ENCODE results near the gene SOX12.

SOX12 gene

GRCh38 chr20:298776-299391, 26.5 kb upstream of the SOX12 start:
- no peaks in the 10 kb centered on the region for H3K9me3 ChIP-seq
- no peaks in the 10 kb centered on the region for H3K27me3 ChIP-seq
- DNase-seq = no peak
- H3K4me3 ChIP-seq (ENCODE audit: low read depth, low read length) = peak overlapping the region; percentile 81
- no peak for TF ChIP-seq CTCF (IDR thresholded peaks at IDR 0.05; ENCODE audit: low read depth, low read length)
- no peaks in the 10 kb centered on the region for H3K4me1 ChIP-seq
- peaks cover 10% of the 10 kb centered on the region for H3K36me3 ChIP-seq

GRCh38 chr20:300345-300990, 24.9 kb upstream of the SOX12 start:
- no peaks in the 10 kb centered on the region for H3K9me3 ChIP-seq
- H3K4me3 ChIP-seq (ENCODE audit: low read depth, low read length) = peak overlapping the region; percentile 11; the same call in 1 of the 2 replicates
- no peak for TF ChIP-seq CTCF (IDR thresholded peaks at IDR 0.05; ENCODE audit: low read depth, low read length)
- no peak for DNase-seq
- H3K36me3 ChIP-seq = peaks cover 10% of the 10 kb centered on the region
- H3K27me3 ChIP-seq = no peaks in the 10 kb centered on the region
- H3K4me1 ChIP-seq = no peaks in the 10 kb centered on the region

GRCh38 chr20:301886-302848, 23.2 kb upstream of the SOX12 start:
- TF ChIP-seq CTCF (IDR thresholded peaks at IDR 0.05; ENCODE audit: low read depth, low read length) = no peak
- Histone ChIP-seq H3K4me3 (ENCODE audit: low read depth, low read length) (no peak overlapping the region), H3K4me1 (no peaks in the 10 kb centered on the region), H3K9me3 (no peaks in the 10 kb centered on the region), H3K27me3 (no peaks in the 10 kb centered on the region), H3K36me3 (peaks cover 10% of the 10 kb centered on the region)
- DNase-seq = no peak

GRCh38 chr20:305745-306144, 19.6 kb upstream of the SOX12 start:
- no peaks in the 10 kb centered on the region for H3K9me3 ChIP-seq
- TF ChIP-seq CTCF (IDR thresholded peaks at IDR 0.05; ENCODE audit: low read depth, low read length) = no peak
- no peaks in the 10 kb centered on the region for H3K27me3 ChIP-seq
- H3K4me1 ChIP-seq = no peaks in the 10 kb centered on the region
- H3K4me3 ChIP-seq (ENCODE audit: low read depth, low read length) = no peak overlapping the region
- no peak for DNase-seq
- H3K36me3 ChIP-seq = no peaks in the 10 kb centered on the region

- TF ChIP-seq CTCF (IDR thresholded peaks at IDR 0.05; ENCODE audit: low read depth, low read length) = no peak
- no peaks in the 10 kb centered on the region for H3K36me3 ChIP-seq
- H3K4me3 ChIP-seq (ENCODE audit: low read depth, low read length) = no peak overlapping the region
- no peak for DNase-seq
- H3K27me3 ChIP-seq = no peaks in the 10 kb centered on the region
- H3K4me1 ChIP-seq = no peaks in the 10 kb centered on the region
- H3K9me3 ChIP-seq = no peaks in the 10 kb centered on the region
These were observed 16.8 kb upstream of the SOX12 start for GRCh38 chr20:308427-309038.
